Measurements from ENCODE around the gene ADH6. TPM values are rescaled to one million over a fixed set of nuclear protein-coding genes. Genes with fewer than 3 reads are reported as not detected.

ADH6 gene
- total and polyA plus RNA-seq, 2 of the 13 experiments (the other 11 are each of a cell fraction or from before 2014, with no cell fraction given) = 39.8 to 73.9 TPM

DNA sequence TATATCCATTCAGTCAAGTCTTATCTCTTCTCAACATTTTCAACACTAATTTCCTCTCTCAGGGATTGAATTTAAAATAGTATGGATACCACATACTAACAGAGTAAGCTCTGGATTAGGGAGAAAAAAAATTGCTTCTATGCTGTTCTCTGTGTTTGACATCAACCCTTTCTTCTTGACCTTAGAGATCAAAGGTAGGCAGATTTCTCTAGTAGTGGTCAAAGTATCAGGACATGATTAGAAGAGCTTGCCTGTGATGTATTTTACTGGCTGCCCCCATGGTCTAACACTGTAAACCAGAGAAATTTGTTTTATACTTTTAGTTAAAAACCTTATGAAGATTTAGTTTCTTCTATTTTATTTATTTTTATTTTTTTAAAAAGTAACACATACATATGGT, 8.3 kb downstream of the ADH6 start:
- intact Hi-C loops (cut with micrococcal nuclease; ENCODE audit: unreplicated experiment) (loop anchor here (10.0 kb wide), 1 partner anchor 126 kb away; the partner anchor contains the start of gene ADH5), in situ Hi-C loops (cut with HindIII; ENCODE audit: extremely low pct_ligation_motif_present, low pct_unique_long_range_greater_than_20kb) (no loop called here)
- Histone ChIP-seq H3K9me3 (ENCODE audit: low read length) (no peaks in the 10 kb centered on the region), H2AFZ (ENCODE audit: low read length) (no peak overlapping the region), H3K36me3 (replicated peaks in 1 of 2; ENCODE audit: control insufficient read depth in 1 of 2, insufficient read depth in 2 of 2, low read length in 2 of 2) (peaks cover 11 to 40% of the 10 kb centered on the region in 2 experiments), H3K4me2 (ENCODE audit: low read depth, low read length) (no peak overlapping the region), H3K4me3 (replicated peaks in 1 of 3; ENCODE audit: insufficient read depth in 1 of 3, low read depth in 2 of 3, low read length in 3 of 3) (no peak overlapping the region), H4K20me1 (ENCODE audit: insufficient read depth, low read length) (no peaks in the 10 kb centered on the region), H3K4me1 (ENCODE audit: insufficient read depth, low read length) (peaks cover 27% of the 10 kb centered on the region), H3K9ac (ENCODE audit: insufficient read depth, low read depth, low read length) (no peak overlapping the region), H3K79me2 (ENCODE audit: insufficient read depth, low read length) (no peaks in the 10 kb centered on the region), H3K27ac (ENCODE audit: extremely low read length, insufficient read depth, low read length) (no peak overlapping the region), H3K27me3 (ENCODE audit: control insufficient read depth in 1 of 2, insufficient read depth in 2 of 2, low read length in 2 of 2) (no peaks in the 10 kb centered on the region)
- ATAC-seq (no peak), FAIRE-seq (no peak), DNase-seq (ENCODE audit: low spot score) (no peak)
- POLR2A ChIA-PET = interaction anchor here (0.7 kb wide), 1 partner anchor 8 kb away, joined by 5 read pairs; the partner anchor contains the start of gene ADH6
- TF ChIP-seq ZNF274 (CRISPR knock-in tag; IDR thresholded peaks at IDR 0.05) (no peak), RBFOX2 (IDR thresholded peaks at IDR 0.05; ENCODE audit: low read depth, low read length) (0 out of 2 replicates have a peak, but pooled peaks have one; percentile 5), ZNF136 (CRISPR knock-in tag; IDR thresholded peaks at IDR 0.05; ENCODE audit: low read depth) (no peak), RFXAP (CRISPR knock-in tag; IDR thresholded peaks at IDR 0.05; ENCODE audit: borderline replicate concordance) (no peak), CAMTA2 (CRISPR knock-in tag; IDR thresholded peaks at IDR 0.05; ENCODE audit: borderline replicate concordance) (no peak), IKZF4 (CRISPR knock-in tag; IDR thresholded peaks at IDR 0.05; ENCODE audit: borderline replicate concordance, low read depth, not compliant biosample characterization) (no peak)
- TF ChIP-seq, protein P1, sequence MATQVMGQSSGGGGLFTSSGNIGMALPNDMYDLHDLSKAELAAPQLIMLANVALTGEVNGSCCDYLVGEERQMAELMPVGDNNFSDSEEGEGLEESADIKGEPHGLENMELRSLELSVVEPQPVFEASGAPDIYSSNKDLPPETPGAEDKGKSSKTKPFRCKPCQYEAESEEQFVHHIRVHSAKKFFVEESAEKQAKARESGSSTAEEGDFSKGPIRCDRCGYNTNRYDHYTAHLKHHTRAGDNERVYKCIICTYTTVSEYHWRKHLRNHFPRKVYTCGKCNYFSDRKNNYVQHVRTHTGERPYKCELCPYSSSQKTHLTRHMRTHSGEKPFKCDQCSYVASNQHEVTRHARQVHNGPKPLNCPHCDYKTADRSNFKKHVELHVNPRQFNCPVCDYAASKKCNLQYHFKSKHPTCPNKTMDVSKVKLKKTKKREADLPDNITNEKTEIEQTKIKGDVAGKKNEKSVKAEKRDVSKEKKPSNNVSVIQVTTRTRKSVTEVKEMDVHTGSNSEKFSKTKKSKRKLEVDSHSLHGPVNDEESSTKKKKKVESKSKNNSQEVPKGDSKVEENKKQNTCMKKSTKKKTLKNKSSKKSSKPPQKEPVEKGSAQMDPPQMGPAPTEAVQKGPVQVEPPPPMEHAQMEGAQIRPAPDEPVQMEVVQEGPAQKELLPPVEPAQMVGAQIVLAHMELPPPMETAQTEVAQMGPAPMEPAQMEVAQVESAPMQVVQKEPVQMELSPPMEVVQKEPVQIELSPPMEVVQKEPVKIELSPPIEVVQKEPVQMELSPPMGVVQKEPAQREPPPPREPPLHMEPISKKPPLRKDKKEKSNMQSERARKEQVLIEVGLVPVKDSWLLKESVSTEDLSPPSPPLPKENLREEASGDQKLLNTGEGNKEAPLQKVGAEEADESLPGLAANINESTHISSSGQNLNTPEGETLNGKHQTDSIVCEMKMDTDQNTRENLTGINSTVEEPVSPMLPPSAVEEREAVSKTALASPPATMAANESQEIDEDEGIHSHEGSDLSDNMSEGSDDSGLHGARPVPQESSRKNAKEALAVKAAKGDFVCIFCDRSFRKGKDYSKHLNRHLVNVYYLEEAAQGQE (IDR thresholded peaks at IDR 0.05; ENCODE audit: borderline replicate concordance in 1 of 2, low read depth in 1 of 2, low read length in 2 of 2) = no peak
- CTCF ChIA-PET (ENCODE audit: low intra/inter-chr PET ratio, low total read pairs) = no interaction called here
- no TSS peak for BruUV-seq (replicated peaks)

Data from HepG2 (cell line).